ENCODE data around the gene GMEB1. TPM values are rescaled to one million over a fixed set of nuclear protein-coding genes. Genes with fewer than 3 reads are reported as not detected.
"Not testable (repeated sequence)": the region's sequence is repeated elsewhere in the genome, so short reads cannot be mapped to it uniquely, and the experiment has no call there.

The GMEB1 gene
- polyA plus RNA-seq, 4 donors: 15.7 to 18.5 (median 18.3) TPM

DNA sequence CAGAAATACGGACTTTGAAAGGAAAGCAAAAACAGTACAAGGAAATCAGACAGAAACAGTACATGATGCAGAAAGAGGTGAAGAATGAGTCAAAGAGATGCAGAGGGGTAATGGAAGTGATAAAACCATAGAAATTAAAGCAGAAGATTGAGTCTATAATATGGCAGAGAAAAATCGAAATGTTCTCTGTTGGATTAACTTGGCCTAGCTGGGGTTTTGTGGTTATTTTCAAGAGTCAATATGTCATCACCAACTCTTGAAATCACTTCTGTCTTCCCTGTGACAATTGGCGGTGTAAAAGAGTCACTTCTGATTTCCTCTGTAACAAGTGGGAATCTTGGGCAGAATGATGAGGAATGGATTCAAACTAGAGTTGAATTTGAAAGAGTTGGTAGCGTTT lies 75.6 kb downstream of the GMEB1 start:
- DNase-seq (ENCODE audit: low read depth in 4 of 4, low spot score in 2 of 4): no peak

GRCh38 chr1:28745653-28746173 lies 77.1 kb downstream of the GMEB1 start:
- no peak for DNase-seq (ENCODE audit: low read depth in 4 of 4, low spot score in 2 of 4)

DNA sequence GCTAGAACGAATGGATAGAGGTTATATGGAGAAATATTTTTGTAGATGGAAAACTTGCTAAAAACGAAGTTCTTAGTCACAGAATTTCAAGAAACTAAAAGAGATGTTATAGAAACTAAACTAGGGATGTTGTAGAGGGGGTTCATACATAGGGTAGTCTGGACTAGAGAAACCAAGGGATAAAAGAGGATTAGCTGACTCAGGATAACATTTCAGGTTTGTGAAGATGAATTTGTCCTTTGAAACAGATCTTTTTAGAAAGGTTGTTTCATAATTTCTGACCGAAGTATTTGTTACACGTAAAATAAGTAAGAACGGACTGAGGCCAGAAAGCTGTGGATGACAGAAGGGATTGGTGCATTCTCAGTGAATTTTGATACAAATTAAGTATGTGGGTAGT lies 81.7 kb downstream of the GMEB1 start:
- no peak for DNase-seq (ENCODE audit: low read depth in 4 of 4, low spot score in 2 of 4)

- DNase-seq (ENCODE audit: low read depth in 4 of 4, low spot score in 2 of 4): not testable (repeated sequence)
Observed at GRCh38 chr1:28750771-28751294, 82.2 kb downstream of the GMEB1 start.

GRCh38 chr1:28751315-28752060 lies 82.9 kb downstream of the GMEB1 start:
- DNase-seq (ENCODE audit: low read depth in 4 of 4, low spot score in 2 of 4): no peak

GRCh38 chr1:28755701-28756100 lies 87.1 kb downstream of the GMEB1 start:
- no peak for DNase-seq (ENCODE audit: low read depth in 4 of 4, low spot score in 2 of 4)

- DNase-seq (ENCODE audit: low read depth in 4 of 4, low spot score in 2 of 4): no peak
Observed at GRCh38 chr1:28756846-28757245, 88.3 kb downstream of the GMEB1 start.

GRCh38 chr1:28758420-28758819 lies 89.8 kb downstream of the GMEB1 start:
- no peak for DNase-seq (ENCODE audit: low read depth in 4 of 4, low spot score in 2 of 4)

- DNase-seq (ENCODE audit: low read depth in 4 of 4, low spot score in 2 of 4): no peak
Observed at GRCh38 chr1:28759257-28759656, 90.7 kb downstream of the GMEB1 start.

DNA sequence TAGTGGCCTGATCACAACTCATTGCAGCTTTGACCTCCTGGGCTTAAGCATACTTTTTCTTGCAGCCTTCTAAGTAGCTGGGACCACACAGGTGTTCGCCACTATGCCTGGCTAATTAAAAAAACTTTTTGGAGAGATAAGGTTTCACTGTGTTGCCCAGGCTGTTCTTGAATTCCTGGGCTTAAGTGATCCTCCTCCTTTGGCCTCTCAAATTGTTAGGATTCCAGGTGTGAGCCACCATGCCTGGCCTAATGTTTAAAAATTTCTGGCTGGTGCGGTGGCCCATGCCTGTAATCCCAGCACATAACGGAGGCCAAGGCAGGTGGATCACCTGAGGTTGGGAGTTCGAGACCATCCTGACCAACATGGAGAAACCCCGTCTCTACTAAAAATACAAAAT lies 92.6 kb downstream of the GMEB1 start:
- DNase-seq (ENCODE audit: low read depth in 4 of 4, low spot score in 2 of 4): no peak

- DNase-seq (ENCODE audit: low read depth in 4 of 4, low spot score in 2 of 4): no peak
Observed at GRCh38 chr1:28766532-28767183, 98.1 kb downstream of the GMEB1 start.

Other genes with a start within 250 kb of the GMEB1 start
- gene RCC1, start 162.7 kb upstream of the GMEB1 start, polyA plus RNA-seq (ENCODE audit: insufficient read length in 4 of 4): 10 to 100 TPM; 30.9 to 41.2 (median 36.2) TPM
- gene TRNAU1AP, start 115.7 kb upstream of the GMEB1 start, polyA plus RNA-seq (ENCODE audit: insufficient read length in 4 of 4): 10 to 100 TPM; 21.6 to 27.0 (median 23.3) TPM
- 1 to 10 TPM; 2.1 to 3.7 (median 3.0) TPM for gene RAB42, start 76.5 kb upstream of the GMEB1 start, polyA plus RNA-seq (ENCODE audit: insufficient read length in 4 of 4)
- 10 to 100 TPM; 28.9 to 32.5 (median 31.6) TPM for gene TAF12, start 25.7 kb upstream of the GMEB1 start, polyA plus RNA-seq (ENCODE audit: insufficient read length in 4 of 4)
- gene RNU11, start 20.2 kb upstream of the GMEB1 start, polyA plus RNA-seq (ENCODE audit: insufficient read length in 4 of 4): 1 to 10 TPM in 1 of 4 donors, not detected in 3; 4.0 TPM
- gene YTHDF2, start 68.2 kb downstream of the GMEB1 start, polyA plus RNA-seq (ENCODE audit: insufficient read length in 4 of 4): 100 to 1,000 TPM in 1 of 4 donors, 10 to 100 TPM in 3; 83.1 to 100 (median 87.6) TPM
- gene OPRD1, start 143.4 kb downstream of the GMEB1 start, polyA plus RNA-seq (ENCODE audit: insufficient read length in 4 of 4): under 1 TPM; 0.25 to 0.62 (median 0.37) TPM
- gene EPB41, start 245.8 kb downstream of the GMEB1 start, polyA plus RNA-seq (ENCODE audit: insufficient read length in 4 of 4): 10 to 100 TPM; 50.9 to 61.2 (median 55.2) TPM